Heart right ventricle (tissue), 16 donors: ENCODE measurements around the gene TMEM86A. TPM values are rescaled to one million over a fixed set of nuclear protein-coding genes. Genes with fewer than 3 reads are reported as not detected.

ENCODE experiments used
- ATAC-seq, 8 donors: fragments of 200-7000 bp; cut with Tn5 transposase; one replicate each; pipeline ENCODE4 v1.9.1; 2020; ENCODE audit warnings: mild to moderate bottlenecking in 8 of 8, moderate library complexity in 8 of 8, moderate number of reproducible peaks in 1 of 8
- DNase-seq, 2 donors: peaks; one replicate each; pipeline ENCODE4 v3.0.0-alpha.2; 2020
- H3K27ac ChIP-seq, 10 donors: fragments of 200-600 bp; sonication (generic) in 2 of 10; one replicate each; pipeline versions ENCODE4 v1.5.0 to v1.8.0; 2020 to 2022; ENCODE audit warnings: mild to moderate bottlenecking in 3 of 10
- H3K27me3 ChIP-seq, 7 donors: fragments of 200-600 bp; one replicate each; pipeline ENCODE4 v1.8.0; 2021 to 2022; ENCODE audit warnings: mild to moderate bottlenecking in 2 of 7
- H3K36me3 ChIP-seq, 9 donors: fragments of 200-600 bp; sonication (generic) in 1 of 9; one replicate each; pipeline versions ENCODE4 v1.5.0 to v1.8.0; 2020 to 2022; ENCODE audit warnings: mild to moderate bottlenecking in 2 of 9
- H3K4me1 ChIP-seq, 9 donors: fragments of 200-600 bp; sonication (generic) in 1 of 9; one replicate each; pipeline versions ENCODE4 v1.5.0 to v1.8.0; 2020 to 2022; ENCODE audit warnings: mild to moderate bottlenecking in 4 of 9
- H3K4me3 ChIP-seq, 10 donors: fragments of 200-600 bp; sonication (generic) in 2 of 10; one replicate each; pipeline versions ENCODE4 v1.5.0 to v1.8.0; 2020 to 2022; ENCODE audit warnings: mild to moderate bottlenecking in 7 of 10, moderate library complexity in 2 of 10
- H3K9me3 ChIP-seq, 11 donors: fragments of 200-600 bp in 10 of 11; sonication (generic) in 2 of 11; one replicate each; pipeline versions ENCODE4 v1.5.0 to v1.8.0; 2013 to 2022; ENCODE audit warnings: mild to moderate bottlenecking in 2 of 11, control low read depth in 1 of 11, moderate library complexity in 1 of 11
- WGBS, 2 donors: extraction: QIAGEN DNeasy Blood & Tissue Kit; methylation state at CpG; one replicate each; pipeline ENCODE4 v1.1.7; 2013; ENCODE audit warnings: inconsistent platforms in 1 of 2; 5-methylcytosine and 5-hydroxymethylcytosine counted together
- intact Hi-C, 10 donors: fragments of 100-400 bp; cut with DNase I; formaldehyde crosslinking; loops; one replicate each; pipeline versions ENCODE4 v1.11.1 to v1.14.2; 2022
- polyA plus RNA-seq, 2 donors: library from polyadenylated mRNA; stranded (reverse); fragments of 200-250 nt; gene quantifications; one replicate each; pipeline ENCODE4 v1.2.3, GENCODE V29; 2013
- total RNA-seq, 10 donors: library from RNA; stranded (reverse); fragmentation: NEBNext Ultra II Directional in 3 of 10; extraction: Animal tissue kit (Norgen Biotek cat#: 25700) in 3 of 10; gene quantifications; one replicate each; pipeline versions ENCODE4 v1.2.1 to v1.2.4, GENCODE V29; 2021 to 2023
- TF ChIP-seq, protein P1 (sequence below), 9 donors: fragments of 200-600 bp; sonication (generic) in 2 of 9; IDR thresholded peaks; one replicate each; pipeline versions ENCODE4 v1.5.0 to v1.8.0; 2021 to 2022; ENCODE audit warnings: antibody characterized with exemption in 9 of 9, mild to moderate bottlenecking in 5 of 9, moderate library complexity in 1 of 9
- donor health status: Arrhythmogenic right ventricular cardiomyopathy.
- donor health status: ischemic (EF 13 %, LVEDD 7.1; RV severe dilation, severe dysfunction).
- donor health status: healthy with polysubstance abuse.
- donor health status: DM: no; HTN: yes; CAD: no.
- donor health status: DM: no; HTN: no; CAD: no.
- donor health status: ischemic (EF 25% LVEDD 6.9; RV normal size, moderate dysfunction).
- donor health status: ischemic (EF 25% LVEDD 5.7; RV mildly dilated, moderate dysfunction).
- donor health status: healthy.
- donor health status: DM: yes; HTN: yes; CAD: no.
- donor health status: Ischemic cardiomyopathy.
- donor health status: ischemic (EF 35%, LVEDD 5.7; RV mildly dilated, moderate dysfunction).
- donor health status: nonischemic (EF 11% LVEDD 7.7; RV severe dilation, severe dysfunction).
- donor health status: DM: yes; HTN: yes; CAD: no.
- donor health status: PGD.
- donor health status: ischemic (EF 29% LVEDD 5.4; RV normal size, mild dysfunction).
- donor health status: nonischemic (EF 23%, LVEDD 6.1; RV moderate dilation, normal function).

The TMEM86A gene
- total and polyA plus RNA-seq, 12 donors: 2.0 to 9.3 (median 5.0) TPM

GRCh38 chr11:18752502-18752901 is 53.9 kb downstream of the TMEM86A start:
- peaks cover 0 to 5% (median 0%) of the 10 kb centered on the region in 9 donors for H3K4me1 ChIP-seq
- intact Hi-C loops: no loop called here
- H3K27ac ChIP-seq: no peak overlapping the region
- H3K27me3 ChIP-seq: peaks cover 0 to 6% (median 0%) of the 10 kb centered on the region in 7 donors
- no peak for ATAC-seq
- no peak overlapping the region for H3K4me3 ChIP-seq
- DNase-seq: no peak
- H3K9me3 ChIP-seq: no peaks in the 10 kb centered on the region
- TF ChIP-seq, protein P1, sequence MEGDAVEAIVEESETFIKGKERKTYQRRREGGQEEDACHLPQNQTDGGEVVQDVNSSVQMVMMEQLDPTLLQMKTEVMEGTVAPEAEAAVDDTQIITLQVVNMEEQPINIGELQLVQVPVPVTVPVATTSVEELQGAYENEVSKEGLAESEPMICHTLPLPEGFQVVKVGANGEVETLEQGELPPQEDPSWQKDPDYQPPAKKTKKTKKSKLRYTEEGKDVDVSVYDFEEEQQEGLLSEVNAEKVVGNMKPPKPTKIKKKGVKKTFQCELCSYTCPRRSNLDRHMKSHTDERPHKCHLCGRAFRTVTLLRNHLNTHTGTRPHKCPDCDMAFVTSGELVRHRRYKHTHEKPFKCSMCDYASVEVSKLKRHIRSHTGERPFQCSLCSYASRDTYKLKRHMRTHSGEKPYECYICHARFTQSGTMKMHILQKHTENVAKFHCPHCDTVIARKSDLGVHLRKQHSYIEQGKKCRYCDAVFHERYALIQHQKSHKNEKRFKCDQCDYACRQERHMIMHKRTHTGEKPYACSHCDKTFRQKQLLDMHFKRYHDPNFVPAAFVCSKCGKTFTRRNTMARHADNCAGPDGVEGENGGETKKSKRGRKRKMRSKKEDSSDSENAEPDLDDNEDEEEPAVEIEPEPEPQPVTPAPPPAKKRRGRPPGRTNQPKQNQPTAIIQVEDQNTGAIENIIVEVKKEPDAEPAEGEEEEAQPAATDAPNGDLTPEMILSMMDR (IDR thresholded peaks at IDR 0.05): no peak
- no peaks in the 10 kb centered on the region for H3K36me3 ChIP-seq
- 51 to 75% methylated on average over 3 of the region's 3 CpGs for WGBS, 2 donors

DNA sequence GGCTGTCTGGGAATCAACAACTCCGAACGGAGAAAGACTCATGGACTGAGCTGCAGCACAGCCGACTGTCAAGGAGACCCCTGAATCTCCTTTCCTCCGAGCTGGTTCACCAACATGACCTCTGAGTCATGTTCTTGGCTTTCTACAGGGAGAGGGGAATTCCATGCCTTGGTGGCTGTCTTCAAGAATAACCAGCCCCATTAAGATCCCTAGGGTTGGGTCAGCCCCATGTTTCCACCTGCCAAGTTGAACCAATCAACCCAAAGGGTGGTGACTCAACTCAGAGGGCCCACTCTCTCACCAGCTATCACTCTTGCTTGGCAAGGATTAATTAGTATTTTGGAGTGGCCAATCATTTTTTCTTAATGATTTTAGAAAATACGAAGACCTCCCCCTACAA is 55.7 kb downstream of the TMEM86A start:
- ATAC-seq (no peak), DNase-seq (no peak)
- TF ChIP-seq, protein P1 (IDR thresholded peaks at IDR 0.05): no peak
- intact Hi-C loops: no loop called here
- H3K27ac ChIP-seq: no peak overlapping the region
- peaks cover 0 to 9% (median 0%) of the 10 kb centered on the region in 7 donors for H3K27me3 ChIP-seq
- H3K9me3 ChIP-seq: no peaks in the 10 kb centered on the region
- WGBS, 2 donors: 48 to 84% methylated on average over 5 of the region's 5 CpGs
- H3K4me3 ChIP-seq: no peak overlapping the region
- peaks cover 0 to 5% (median 0%) of the 10 kb centered on the region in 9 donors for H3K4me1 ChIP-seq
- no peaks in the 10 kb centered on the region for H3K36me3 ChIP-seq

Other genes with a start within 250 kb of the TMEM86A start
- gene LDHAL6A, start 242.9 kb upstream of the TMEM86A start, total RNA-seq: not detected
- not detected for gene LDHAL6A, start 242.9 kb upstream of the TMEM86A start, polyA plus RNA-seq
- 10 to 100 TPM; 59.7 to 77.6 (median 68.7) TPM for gene TSG101, start 171.8 kb upstream of the TMEM86A start, total RNA-seq
- 10 to 100 TPM; 21.9 to 62.4 TPM for gene TSG101, start 171.8 kb upstream of the TMEM86A start, polyA plus RNA-seq
- 10 to 100 TPM; 13.7 to 25.8 (median 18.6) TPM for gene UEVLD, start 110.0 kb upstream of the TMEM86A start, total RNA-seq
- gene UEVLD, start 110.0 kb upstream of the TMEM86A start, polyA plus RNA-seq: 1 to 10 TPM; 5.6 to 7.1 TPM
- 10 to 100 TPM in 6 of 10 donors, 1 to 10 TPM in 4; 7.1 to 16.6 (median 10.8) TPM for gene MISFA, start 99.0 kb upstream of the TMEM86A start, total RNA-seq
- 10 to 100 TPM in 1 of 2 donors, 1 to 10 TPM in 1; 1.7 to 18.4 TPM for gene MISFA, start 99.0 kb upstream of the TMEM86A start, polyA plus RNA-seq
- gene SPTY2D1, start 64.4 kb upstream of the TMEM86A start, total RNA-seq: 10 to 100 TPM in 6 of 10 donors, 1 to 10 TPM in 4; 7.3 to 18.8 (median 10.2) TPM
- 1 to 10 TPM; 1.9 to 3.5 TPM for gene SPTY2D1, start 64.4 kb upstream of the TMEM86A start, polyA plus RNA-seq
- 1 to 10 TPM in 2 of 10 donors, under 1 TPM in 7, not detected in 1; 0.18 to 1.3 (median 0.68) TPM for gene IGSF22, start 27.4 kb downstream of the TMEM86A start, total RNA-seq
- gene IGSF22, start 27.4 kb downstream of the TMEM86A start, polyA plus RNA-seq: under 1 TPM; 0.30 to 0.44 TPM
- gene PTPN5, start 93.0 kb downstream of the TMEM86A start, total RNA-seq: 1 to 10 TPM; 1.5 to 8.8 (median 3.5) TPM
- 1 to 10 TPM; 4.4 to 5.8 TPM for gene PTPN5, start 93.0 kb downstream of the TMEM86A start, polyA plus RNA-seq
- not detected for gene MRGPRX1, start 240.6 kb downstream of the TMEM86A start, total RNA-seq
- not detected for gene MRGPRX1, start 240.6 kb downstream of the TMEM86A start, polyA plus RNA-seq